Urothelium cell line (cell line): ENCODE measurements around the gene VSIG2.
"Not testable (repeated sequence)": the region's sequence is repeated elsewhere in the genome, so short reads cannot be mapped to it uniquely, and the experiment has no call there.

ENCODE experiments used
- DNase-seq: peaks from one replicate; pipeline ENCODE4 v3.0.0; 2011; ENCODE audit warnings: low spot score, mixed read lengths
- FAIRE-seq: peaks from 2 replicates; lab custom pipeline; 2011; peaks lifted over from hg19 to GRCh38; lab: Jason Lieb, UNC

VSIG2 gene

GRCh38 chr11:124751741-124752470 lies at the start of gene VSIG2:
VSIG2 (minus strand) TSS chr11:124752255; CDS start chr11:124752137, 118 bp downstream.
- no peak for FAIRE-seq

GRCh38 chr11:124801014-124801413 lies 49.0 kb upstream of the VSIG2 start:
- DNase-seq (no peak), FAIRE-seq (no peak)

More at GRCh38 chr11:124751741-124752470, at the start of gene VSIG2:
- DNase-seq: no peak

- FAIRE-seq (no peak), DNase-seq (peak; percentile 85)
These were observed 48.3 kb upstream of the VSIG2 start, which contains the start of gene MSANTD2 for GRCh38 chr11:124800226-124800929. MSANTD2 (minus strand) TSS chr11:124800406; CDS start chr11:124800380, 26 bp downstream.

GRCh38 chr11:124799348-124800225 lies 47.5 kb upstream of the VSIG2 start:
- no peak for FAIRE-seq
- peak; percentile 26 for DNase-seq

- no peak for FAIRE-seq
- DNase-seq: peak; percentile 20
These were observed 46.9 kb upstream of the VSIG2 start for GRCh38 chr11:124798991-124799347.

GRCh38 chr11:124796312-124796711 lies 44.3 kb upstream of the VSIG2 start:
- no peak for DNase-seq
- no peak for FAIRE-seq

GRCh38 chr11:124793466-124794278 lies 41.6 kb upstream of the VSIG2 start:
- no peak for FAIRE-seq

GRCh38 chr11:124791626-124792341 lies 39.7 kb upstream of the VSIG2 start:
- no peak for DNase-seq

More at GRCh38 chr11:124793466-124794278, 41.6 kb upstream of the VSIG2 start:
- DNase-seq: peak; percentile 25

GRCh38 chr11:124788521-124788920 lies 36.5 kb upstream of the VSIG2 start:
- FAIRE-seq: no peak
- DNase-seq: no peak

More at GRCh38 chr11:124791626-124792341, 39.7 kb upstream of the VSIG2 start:
- FAIRE-seq: no peak

- no peak for FAIRE-seq
- DNase-seq: no peak
These were observed 32.0 kb upstream of the VSIG2 start for GRCh38 chr11:124784051-124784450.

GRCh38 chr11:124783002-124783401 lies 30.9 kb upstream of the VSIG2 start:
- FAIRE-seq (no peak), DNase-seq (no peak)

- FAIRE-seq (no peak), DNase-seq (no peak)
These were observed 27.5 kb upstream of the VSIG2 start for GRCh38 chr11:124779568-124779967.

GRCh38 chr11:124778281-124778680 lies 26.2 kb upstream of the VSIG2 start:
- DNase-seq (no peak), FAIRE-seq (no peak)

- no peak for DNase-seq
- no peak for FAIRE-seq
These were observed 25.0 kb upstream of the VSIG2 start for GRCh38 chr11:124776865-124777645.

GRCh38 chr11:124770959-124771358 lies 18.9 kb upstream of the VSIG2 start:
- not testable (repeated sequence) for FAIRE-seq, DNase-seq

GRCh38 chr11:124769806-124770774 lies 18.0 kb upstream of the VSIG2 start:
- DNase-seq: no peak
- no peak for FAIRE-seq

GRCh38 chr11:124768914-124769313 lies 16.9 kb upstream of the VSIG2 start:
- FAIRE-seq: no peak

GRCh38 chr11:124766156-124766555 lies 14.1 kb upstream of the VSIG2 start:
- no peak for FAIRE-seq

More at GRCh38 chr11:124768914-124769313, 16.9 kb upstream of the VSIG2 start:
- no peak for DNase-seq

More at GRCh38 chr11:124766156-124766555, 14.1 kb upstream of the VSIG2 start:
- no peak for DNase-seq
